SK-N-SH treated with all-trans-retinoic acid at 6 μM for 48 hours (cell line): ENCODE measurements around the gene FNDC4.

ENCODE experiments used
- ATAC-seq: fragments of 200-7000 bp; cut with Tn5 transposase; 3 replicates; pipeline ENCODE4 v1.9.1; 2020; ENCODE audit warnings: mild to moderate bottlenecking, moderate library complexity
- ARNTL ChIP-seq: fragments of 450-650 bp; formaldehyde crosslinking; IDR thresholded peaks from 2 replicates; pipeline ENCODE4 v1.5.0; 2020; ENCODE audit warnings: low read depth, mild to moderate bottlenecking, moderate library complexity, borderline replicate concordance
- BACH2 ChIP-seq: fragments of 250-450 bp; sonication (Bioruptor Pico); IDR thresholded peaks from 2 replicates; pipeline ENCODE4 v1.9.0; 2021; ENCODE audit warnings: mild to moderate bottlenecking, borderline replicate concordance
- CREB5 ChIP-seq: fragments of 250-450 bp; sonication (Bioruptor Pico); IDR thresholded peaks from 2 replicates; pipeline ENCODE4 v1.5.1; 2020; ENCODE audit warnings: low read depth, mild to moderate bottlenecking, moderate library complexity
- CSDC2 ChIP-seq: fragments of 250-450 bp; sonication (Bioruptor Pico); IDR thresholded peaks from 2 replicates; pipeline ENCODE4 v1.5.0; 2020; ENCODE audit warnings: mild to moderate bottlenecking, moderate library complexity
- ESRRG ChIP-seq: fragments of 250-450 bp; sonication (Bioruptor Pico); IDR thresholded peaks from 2 replicates; pipeline ENCODE4 v1.6.1; 2021; ENCODE audit warnings: mild to moderate bottlenecking
- ISL1 ChIP-seq: fragments of 250-450 bp; sonication (Bioruptor Pico); IDR thresholded peaks from 2 replicates; pipeline ENCODE4 v2.1.2; 2022; ENCODE audit warnings: mild to moderate bottlenecking, moderate library complexity
- OSR1 ChIP-seq: fragments of 250-450 bp; sonication (Bioruptor Pico); IDR thresholded peaks from 2 replicates; pipeline ENCODE4 v1.8.0; 2022; ENCODE audit warnings: moderate library complexity, mild to moderate bottlenecking, inconsistent platforms
- POU6F1 ChIP-seq: fragments of 250-450 bp; sonication (Bioruptor Pico); IDR thresholded peaks from 2 replicates; pipeline ENCODE4 v1.8.0; 2021; ENCODE audit warnings: low read depth, mild to moderate bottlenecking, moderate library complexity, borderline replicate concordance
- PPARA ChIP-seq: fragments of 250-450 bp; sonication (Bioruptor Pico); IDR thresholded peaks from 2 replicates; pipeline ENCODE4 v1.5.0; 2020; ENCODE audit warnings: mild to moderate bottlenecking, borderline replicate concordance
- RARB ChIP-seq: fragments of 250-450 bp; sonication (Bioruptor Pico); IDR thresholded peaks from 2 replicates; pipeline ENCODE4 v1.8.0; 2021; ENCODE audit warnings: mild to moderate bottlenecking, moderate library complexity
- SNAI2 ChIP-seq: fragments of 250-450 bp; sonication (Bioruptor Pico); IDR thresholded peaks from 2 replicates; pipeline ENCODE4 v1.5.0; 2020; ENCODE audit warnings: mild to moderate bottlenecking, moderate library complexity
- TCF4 ChIP-seq: fragments of 250-450 bp; sonication (Bioruptor Pico); IDR thresholded peaks from 2 replicates; pipeline ENCODE4 v1.8.0; 2021; ENCODE audit warnings: mild to moderate bottlenecking, moderate library complexity, borderline replicate concordance
- TOX ChIP-seq: fragments of 250-450 bp; sonication (Bioruptor Pico); IDR thresholded peaks from 2 replicates; pipeline ENCODE4 v1.8.0; 2021; ENCODE audit warnings: mild to moderate bottlenecking, moderate library complexity, borderline replicate concordance
- TSHZ2 ChIP-seq: fragments of 250-450 bp; sonication (Bioruptor Pico); IDR thresholded peaks from 2 replicates; pipeline ENCODE4 v1.5.0; 2020; ENCODE audit warnings: mild to moderate bottlenecking, moderate library complexity
- ZC3H10 ChIP-seq: fragments of 250-450 bp; sonication (Bioruptor Pico); IDR thresholded peaks from 2 replicates; pipeline ENCODE4 v1.5.1; 2021; ENCODE audit warnings: mild to moderate bottlenecking, moderate library complexity
- ZFP3 ChIP-seq: fragments of 250-450 bp; sonication (Bioruptor Pico); IDR thresholded peaks from 2 replicates; pipeline ENCODE4 v1.5.0; 2020; ENCODE audit warnings: mild to moderate bottlenecking, moderate library complexity
- ZFP30 ChIP-seq: fragments of 450-650 bp; formaldehyde crosslinking; IDR thresholded peaks from 2 replicates; pipeline ENCODE4 v1.5.0; 2022; ENCODE audit warnings: mild to moderate bottlenecking, moderate library complexity
- ZNF565 ChIP-seq: fragments of 450-650 bp; formaldehyde crosslinking; conservative IDR thresholded peaks from 2 replicates; pipeline ENCODE4 v1.5.0; 2020; ENCODE audit warnings: low read depth, mild to moderate bottlenecking, moderate library complexity
- ZNF70 ChIP-seq: fragments of 450-650 bp; formaldehyde crosslinking; IDR thresholded peaks from 2 replicates; pipeline ENCODE4 v1.5.0; 2020; ENCODE audit warnings: mild to moderate bottlenecking, moderate library complexity
- ZNF8 ChIP-seq: fragments of 450-650 bp; formaldehyde crosslinking; IDR thresholded peaks from 2 replicates; pipeline ENCODE4 v1.5.0; 2020; ENCODE audit warnings: mild to moderate bottlenecking, moderate library complexity

Gene FNDC4

GRCh38 chr2:27451095-27451494, 43.9 kb downstream of the FNDC4 start (continued):
- TF ChIP-seq CREB5 (CRISPR knock-in tag) (no peak), CSDC2 (no peak), TSHZ2 (CRISPR knock-in tag) (no peak)
- TF ChIP-seq, all 23 proteins: peak for 0

GRCh38 chr2:27448381-27448780, 46.6 kb downstream of the FNDC4 start:
- no peak for TF ChIP-seq SNAI2 (CRISPR knock-in tag)
- TF ChIP-seq TOX (CRISPR knock-in tag), result no peak
- TF ChIP-seq TCF4 (CRISPR knock-in tag), result no peak
- TF ChIP-seq PPARA (CRISPR knock-in tag), result no peak
- no peak for TF ChIP-seq ZC3H10
- ATAC-seq, result no peak

GRCh38 chr2:27446057-27446456, 48.9 kb downstream of the FNDC4 start:
- TF ChIP-seq SNAI2 (CRISPR knock-in tag), result no peak
- no peak for TF ChIP-seq ZFP30 (CRISPR knock-in tag)
- no peak for TF ChIP-seq ZNF565 (CRISPR knock-in tag)
- no peak for TF ChIP-seq RARB (CRISPR knock-in tag)
- TF ChIP-seq ZFP3, result no peak
- TF ChIP-seq ZC3H10, result no peak
- TF ChIP-seq ISL1 (CRISPR knock-in tag), result no peak
- TF ChIP-seq ZNF8, result no peak
- no peak for TF ChIP-seq ARNTL (CRISPR knock-in tag)
- no peak for TF ChIP-seq ZNF70 (CRISPR knock-in tag)
- no peak for TF ChIP-seq BACH2 (CRISPR knock-in tag)
- TF ChIP-seq TCF4 (CRISPR knock-in tag), result no peak
- TF ChIP-seq POU6F1 (CRISPR knock-in tag), result no peak
- TF ChIP-seq TOX (CRISPR knock-in tag), result no peak
- no peak for TF ChIP-seq PPARA (CRISPR knock-in tag)
- no peak for TF ChIP-seq OSR1 (CRISPR knock-in tag)
- no peak for TF ChIP-seq CREB5 (CRISPR knock-in tag)
- TF ChIP-seq ESRRG (CRISPR knock-in tag), result no peak
- no peak for TF ChIP-seq TSHZ2 (CRISPR knock-in tag)
- TF ChIP-seq, all 23 proteins: peak for 0
- ATAC-seq, result no peak
